Measurements from ENCODE around the gene VASN. TPM values are rescaled to one million over a fixed set of nuclear protein-coding genes. Genes with fewer than 3 reads are reported as not detected.
"Not testable (repeated sequence)": the region's sequence is repeated elsewhere in the genome, so short reads cannot be mapped to it uniquely, and the experiment has no call there.

VASN gene
- total and polyA plus RNA-seq, 7 donors, result 2.0 to 3.8 (median 3.3) TPM

- WGBS, 3 donors, result 76 to 84% (median 84%) methylated on average over 18 to 19 of the region's 19 CpGs
- no peak for DNase-seq
- Histone ChIP-seq H3K27me3 (ENCODE audit: insufficient read depth in 3 of 3, low read length in 2 of 3) (no peaks in the 10 kb centered on the region), H3K36me3 (ENCODE audit: insufficient read depth in 1 of 2, low read depth in 1 of 2) (peaks cover 0 to 3% of the 10 kb centered on the region in 2 donors), H3K27ac (no peak overlapping the region), H3K4me3 (no peak overlapping the region), H3K9me3 (no peaks in the 10 kb centered on the region), H3K4me1 (peaks cover 17% of the 10 kb centered on the region)
- TF ChIP-seq CTCF (IDR thresholded peaks at IDR 0.05), result no peak
- intact Hi-C loops (cut with DNase I), result loop anchor here (5.0 to 10.0 kb wide), 4 partner anchors 128 to 350 kb away; no protein-coding TSS in a partner anchor
- no peak for ATAC-seq
Observed at GRCh38 chr16:4332623-4333307, 38.9 kb upstream of the VASN start.

GRCh38 chr16:4333308-4333638, 38.4 kb upstream of the VASN start:
- Histone ChIP-seq H3K27ac (no peak overlapping the region), H3K9me3 (no peaks in the 10 kb centered on the region), H3K4me3 (no peak overlapping the region), H3K36me3 (ENCODE audit: insufficient read depth in 1 of 2, low read depth in 1 of 2) (peaks cover 0 to 3% of the 10 kb centered on the region in 2 donors), H3K4me1 (peaks cover 12% of the 10 kb centered on the region), H3K27me3 (ENCODE audit: insufficient read depth in 3 of 3, low read length in 2 of 3) (no peaks in the 10 kb centered on the region)
- intact Hi-C loops (cut with DNase I), result loop anchor here (5.0 to 10.0 kb wide), 4 partner anchors 128 to 351 kb away; no protein-coding TSS in a partner anchor
- ATAC-seq (no peak), DNase-seq (no peak)
- WGBS, 3 donors, result 73 to 81% (median 80%) methylated on average over 9 of the region's 9 CpGs
- no peak for TF ChIP-seq CTCF (IDR thresholded peaks at IDR 0.05)

GRCh38 chr16:4333714-4334113, 37.9 kb upstream of the VASN start:
- WGBS, 3 donors, result 88 to 89% (median 88%) methylated on average over 9 of the region's 9 CpGs
- not testable (repeated sequence) for H3K27me3 ChIP-seq (ENCODE audit: insufficient read depth in 3 of 3, low read length in 2 of 3); DNase-seq; H3K36me3 ChIP-seq (ENCODE audit: insufficient read depth in 1 of 2, low read depth in 1 of 2); H3K4me1 ChIP-seq; H3K4me3 ChIP-seq; H3K27ac ChIP-seq; H3K9me3 ChIP-seq; ATAC-seq
- intact Hi-C loops (cut with DNase I), result loop anchor here (5.0 to 10.0 kb wide), 4 partner anchors 129 to 351 kb away; no protein-coding TSS in a partner anchor

GRCh38 chr16:4334724-4335495, 36.7 kb upstream of the VASN start:
- no peaks in the 10 kb centered on the region for H3K4me1 ChIP-seq
- no peak overlapping the region for H3K4me3 ChIP-seq
- no peaks in the 10 kb centered on the region for H3K9me3 ChIP-seq
- H3K27ac ChIP-seq, result no peak overlapping the region
- ATAC-seq (no peak), DNase-seq (peak in 1 of 2 donors; percentile 49)
- no peak for TF ChIP-seq CTCF (IDR thresholded peaks at IDR 0.05)
- WGBS, 3 donors, result 83 to 86% (median 86%) methylated on average over 32 of the region's 32 CpGs
- H3K27me3 ChIP-seq (ENCODE audit: insufficient read depth in 3 of 3, low read length in 2 of 3), result no peaks in the 10 kb centered on the region
- intact Hi-C loops (cut with DNase I), result loop anchor here (5.0 to 10.0 kb wide), 4 partner anchors 130 to 353 kb away; no protein-coding TSS in a partner anchor
- H3K36me3 ChIP-seq (ENCODE audit: insufficient read depth in 1 of 2, low read depth in 1 of 2), result peaks cover 2 to 10% of the 10 kb centered on the region in 2 donors
